ENCODE data around the gene ANXA4. TPM values are rescaled to one million over a fixed set of nuclear protein-coding genes. Genes with fewer than 3 reads are reported as not detected.

The ANXA4 gene
- total RNA-seq, 2 donors from 2014 or later = 62.8 to 67.8 TPM

DNA sequence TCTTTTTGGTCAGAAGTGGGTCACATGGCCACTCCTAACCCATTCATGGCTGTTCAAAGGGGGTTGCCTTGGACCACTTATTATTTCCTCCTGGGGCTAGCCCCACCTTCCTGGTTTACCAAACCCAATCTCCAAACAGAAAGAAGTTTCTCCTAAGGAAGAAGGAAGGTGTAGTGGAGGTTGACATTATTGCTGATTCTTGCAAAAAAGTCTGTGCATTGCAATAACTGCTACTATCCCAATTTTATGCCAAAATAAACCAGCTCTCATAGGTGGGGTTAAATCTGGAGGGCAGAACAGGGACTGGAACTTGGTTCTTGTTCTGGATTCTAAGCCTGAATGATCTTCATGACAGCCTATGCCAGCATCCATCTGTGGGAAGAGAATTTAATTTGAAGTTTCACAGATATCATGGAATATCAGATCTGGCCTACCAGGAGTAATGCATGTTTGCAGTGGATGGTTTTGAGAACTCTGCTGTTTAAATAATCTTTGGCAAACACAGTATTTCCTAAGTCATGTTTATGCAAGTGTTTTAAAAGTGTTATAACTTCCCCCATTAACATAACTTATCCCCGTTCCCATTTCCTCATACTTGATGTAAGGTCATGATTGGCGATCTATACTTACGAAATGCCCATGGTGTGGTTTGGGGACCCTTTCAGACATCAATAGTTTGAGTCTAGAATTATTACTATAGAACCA is 11.9 kb downstream of the ANXA4 start:
- ATAC-seq (ENCODE audit: insufficient number of reproducible peaks, low FRiP score, low read depth) = no peak
- Histone ChIP-seq H3K27ac (peak overlapping the region; percentile 27 to 41), H3K4me3 (no peak overlapping the region), H3K36me3 (peaks cover 6% of the 10 kb centered on the region), H3K9me3 (no peaks in the 10 kb centered on the region), H3K27me3 (replicated peaks; ENCODE audit: insufficient read depth) (no peaks in the 10 kb centered on the region), H3K4me1 (ENCODE audit: control insufficient read depth in 1 of 2, low read depth in 2 of 2) (peaks cover 28 to 51% of the 10 kb centered on the region in 2 donors)
- TF ChIP-seq, protein P1, sequence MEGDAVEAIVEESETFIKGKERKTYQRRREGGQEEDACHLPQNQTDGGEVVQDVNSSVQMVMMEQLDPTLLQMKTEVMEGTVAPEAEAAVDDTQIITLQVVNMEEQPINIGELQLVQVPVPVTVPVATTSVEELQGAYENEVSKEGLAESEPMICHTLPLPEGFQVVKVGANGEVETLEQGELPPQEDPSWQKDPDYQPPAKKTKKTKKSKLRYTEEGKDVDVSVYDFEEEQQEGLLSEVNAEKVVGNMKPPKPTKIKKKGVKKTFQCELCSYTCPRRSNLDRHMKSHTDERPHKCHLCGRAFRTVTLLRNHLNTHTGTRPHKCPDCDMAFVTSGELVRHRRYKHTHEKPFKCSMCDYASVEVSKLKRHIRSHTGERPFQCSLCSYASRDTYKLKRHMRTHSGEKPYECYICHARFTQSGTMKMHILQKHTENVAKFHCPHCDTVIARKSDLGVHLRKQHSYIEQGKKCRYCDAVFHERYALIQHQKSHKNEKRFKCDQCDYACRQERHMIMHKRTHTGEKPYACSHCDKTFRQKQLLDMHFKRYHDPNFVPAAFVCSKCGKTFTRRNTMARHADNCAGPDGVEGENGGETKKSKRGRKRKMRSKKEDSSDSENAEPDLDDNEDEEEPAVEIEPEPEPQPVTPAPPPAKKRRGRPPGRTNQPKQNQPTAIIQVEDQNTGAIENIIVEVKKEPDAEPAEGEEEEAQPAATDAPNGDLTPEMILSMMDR (IDR thresholded peaks at IDR 0.05) = no peak
- DNase-seq (ENCODE audit: low spot score) = no peak

DNA sequence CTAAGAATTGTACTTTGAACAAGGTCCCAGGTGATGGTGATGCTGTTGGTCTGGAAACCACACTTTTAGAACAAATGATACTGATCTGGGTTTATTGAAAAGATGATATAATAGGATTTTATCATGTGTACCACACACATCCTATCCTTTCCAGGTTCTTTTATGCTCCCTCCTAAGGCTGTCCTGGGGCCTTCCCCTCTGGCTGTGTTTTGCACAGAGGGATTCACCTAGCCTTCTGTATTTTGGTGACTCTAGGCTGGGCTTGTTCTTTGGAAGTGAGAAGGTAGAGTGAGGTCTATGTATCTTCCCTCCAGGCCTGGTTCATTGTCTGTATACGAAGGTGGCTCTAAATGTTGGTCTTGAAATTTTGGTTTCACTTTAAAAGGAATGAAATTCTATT is 12.7 kb downstream of the ANXA4 start:
- TF ChIP-seq, protein P1 (IDR thresholded peaks at IDR 0.05) = no peak

DNA sequence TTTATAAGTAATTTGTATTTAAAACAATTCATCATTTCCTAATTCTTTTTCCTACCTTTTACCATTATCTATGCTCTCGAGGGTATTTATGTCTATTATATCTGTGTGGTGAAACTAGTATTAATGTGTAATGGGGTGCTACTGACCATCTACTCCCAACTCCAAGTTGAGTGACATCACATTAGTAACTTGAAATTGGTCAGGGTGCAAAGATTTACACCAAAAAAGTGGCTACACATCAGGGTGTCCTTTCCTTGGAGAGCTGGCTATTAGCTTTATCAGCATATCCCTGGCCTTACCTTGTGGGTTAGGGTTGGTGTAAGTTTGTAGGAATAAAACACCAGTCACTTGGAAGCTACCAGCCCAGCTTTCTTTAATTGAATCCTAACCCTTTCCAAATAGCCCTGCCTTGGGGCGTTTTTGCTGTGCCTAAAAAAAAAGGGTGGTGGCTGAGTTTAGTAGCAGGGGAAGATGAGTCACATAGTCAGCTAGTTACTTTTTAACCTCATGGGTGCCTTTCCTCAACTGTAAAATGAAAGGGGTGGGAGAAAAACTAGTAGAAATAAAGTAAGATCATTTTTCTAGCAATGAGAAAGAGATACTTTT is 14.0 kb downstream of the ANXA4 start:
- no peaks in the 10 kb centered on the region for H3K9me3 ChIP-seq
- H3K4me3 ChIP-seq = no peak overlapping the region
- ATAC-seq (ENCODE audit: insufficient number of reproducible peaks, low FRiP score, low read depth) (peak; percentile 70), DNase-seq (ENCODE audit: low spot score) (no peak)
- TF ChIP-seq, protein P1 (IDR thresholded peaks at IDR 0.05) = no peak
- H3K27ac ChIP-seq = peak overlapping the region; percentile 27 to 51
- H3K27me3 ChIP-seq (replicated peaks; ENCODE audit: insufficient read depth) = no peaks in the 10 kb centered on the region
- H3K4me1 ChIP-seq (ENCODE audit: control insufficient read depth in 1 of 2, low read depth in 2 of 2) = peaks cover 24 to 45% of the 10 kb centered on the region in 2 donors
- H3K36me3 ChIP-seq = peaks cover 6% of the 10 kb centered on the region

More for the DNA sequence above, 12.7 kb downstream of the ANXA4 start:
- Histone ChIP-seq H3K4me1 (ENCODE audit: control insufficient read depth in 1 of 2, low read depth in 2 of 2) (peaks cover 27 to 51% of the 10 kb centered on the region in 2 donors), H3K9me3 (no peaks in the 10 kb centered on the region), H3K36me3 (peaks cover 6% of the 10 kb centered on the region), H3K4me3 (peak overlapping the region; percentile 30), H3K27ac (peak overlapping the region in 1 of 2 donors; percentile 41), H3K27me3 (replicated peaks; ENCODE audit: insufficient read depth) (no peaks in the 10 kb centered on the region)
- DNase-seq (ENCODE audit: low spot score) = no peak
- ATAC-seq (ENCODE audit: insufficient number of reproducible peaks, low FRiP score, low read depth) = no peak

DNA sequence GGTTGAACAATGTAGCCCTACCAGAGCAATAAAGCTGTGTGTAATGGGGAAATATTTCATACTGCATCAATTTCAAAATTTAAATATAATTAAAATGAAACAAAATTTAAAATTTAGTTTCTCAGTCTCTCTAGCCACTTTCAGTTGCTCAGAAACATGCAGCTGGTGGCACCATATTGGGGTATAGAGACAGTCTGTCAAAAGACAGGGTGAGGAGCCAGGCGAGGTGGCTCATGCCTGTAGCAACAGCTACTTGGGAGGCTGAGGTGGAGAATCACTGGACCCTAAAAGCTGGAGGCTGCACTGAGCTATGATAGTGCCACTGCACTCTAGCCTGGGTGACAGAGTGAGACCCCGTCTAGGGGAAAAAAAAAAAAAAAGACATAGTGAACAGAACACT is 20.1 kb downstream of the ANXA4 start:
- no peaks in the 10 kb centered on the region for H3K27me3 ChIP-seq (replicated peaks; ENCODE audit: insufficient read depth)
- peaks cover 8 to 13% of the 10 kb centered on the region in 2 donors for H3K4me1 ChIP-seq (ENCODE audit: control insufficient read depth in 1 of 2, low read depth in 2 of 2)
- no peak overlapping the region for H3K27ac ChIP-seq
- H3K9me3 ChIP-seq = no peaks in the 10 kb centered on the region
- ATAC-seq (ENCODE audit: insufficient number of reproducible peaks, low FRiP score, low read depth) = no peak
- peaks cover 6% of the 10 kb centered on the region for H3K36me3 ChIP-seq
- H3K4me3 ChIP-seq = no peak overlapping the region
- DNase-seq (ENCODE audit: low spot score) = no peak
- TF ChIP-seq, protein P1 (IDR thresholded peaks at IDR 0.05) = no peak

Measured in thoracic aorta (tissue), 2 donors.